GM10266 (cell line): ENCODE data around the gene CDK2.

Experiments
- DNase-seq: peaks from one replicate; pipeline ENCODE4 v3.0.0; 2012; ENCODE audit errors: extremely low spot score
- TF ChIP-seq, protein P1 (sequence below): IDR thresholded peaks from 2 replicates; pipeline ENCODE4 v1.5.1; 2012; ENCODE audit warnings: mild to moderate bottlenecking, low read depth; ENCODE audit not compliant: control insufficient read depth, insufficient read depth; ENCODE audit errors: missing control alignments

Gene CDK2

DNA sequence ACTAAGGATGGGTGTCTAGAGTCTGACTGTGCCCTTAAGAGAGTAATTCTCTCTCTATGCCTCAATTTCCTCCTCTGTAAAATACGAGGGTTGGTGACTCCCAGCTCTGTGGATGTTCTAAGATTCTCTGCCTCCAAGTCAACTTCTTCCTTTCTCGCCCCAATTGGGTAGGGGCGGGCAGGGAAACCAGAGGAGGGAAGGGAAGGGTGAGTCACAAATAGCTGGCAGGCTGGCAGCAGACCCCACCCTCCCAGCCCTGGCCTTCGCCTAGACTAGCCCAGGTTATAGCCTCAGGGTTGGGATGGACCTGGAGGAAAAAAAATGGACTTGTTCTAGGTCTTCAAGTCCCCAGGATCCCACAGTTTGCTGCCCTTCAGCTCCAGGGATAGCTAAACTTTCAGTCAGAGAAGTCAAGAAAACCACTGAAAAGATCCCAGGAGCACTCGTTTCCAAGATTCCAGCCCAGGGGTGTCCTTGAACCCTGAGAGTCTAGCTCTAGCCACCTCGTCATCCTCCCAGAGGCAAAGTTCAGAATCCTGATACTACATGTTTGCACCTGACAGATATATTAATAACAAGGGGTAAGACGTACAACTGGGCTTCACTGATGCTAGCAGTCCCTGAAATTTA is 33.3 kb upstream of the CDK2 start:
- TF ChIP-seq, protein P1, sequence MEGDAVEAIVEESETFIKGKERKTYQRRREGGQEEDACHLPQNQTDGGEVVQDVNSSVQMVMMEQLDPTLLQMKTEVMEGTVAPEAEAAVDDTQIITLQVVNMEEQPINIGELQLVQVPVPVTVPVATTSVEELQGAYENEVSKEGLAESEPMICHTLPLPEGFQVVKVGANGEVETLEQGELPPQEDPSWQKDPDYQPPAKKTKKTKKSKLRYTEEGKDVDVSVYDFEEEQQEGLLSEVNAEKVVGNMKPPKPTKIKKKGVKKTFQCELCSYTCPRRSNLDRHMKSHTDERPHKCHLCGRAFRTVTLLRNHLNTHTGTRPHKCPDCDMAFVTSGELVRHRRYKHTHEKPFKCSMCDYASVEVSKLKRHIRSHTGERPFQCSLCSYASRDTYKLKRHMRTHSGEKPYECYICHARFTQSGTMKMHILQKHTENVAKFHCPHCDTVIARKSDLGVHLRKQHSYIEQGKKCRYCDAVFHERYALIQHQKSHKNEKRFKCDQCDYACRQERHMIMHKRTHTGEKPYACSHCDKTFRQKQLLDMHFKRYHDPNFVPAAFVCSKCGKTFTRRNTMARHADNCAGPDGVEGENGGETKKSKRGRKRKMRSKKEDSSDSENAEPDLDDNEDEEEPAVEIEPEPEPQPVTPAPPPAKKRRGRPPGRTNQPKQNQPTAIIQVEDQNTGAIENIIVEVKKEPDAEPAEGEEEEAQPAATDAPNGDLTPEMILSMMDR, result no peak
- no peak for DNase-seq

DNA sequence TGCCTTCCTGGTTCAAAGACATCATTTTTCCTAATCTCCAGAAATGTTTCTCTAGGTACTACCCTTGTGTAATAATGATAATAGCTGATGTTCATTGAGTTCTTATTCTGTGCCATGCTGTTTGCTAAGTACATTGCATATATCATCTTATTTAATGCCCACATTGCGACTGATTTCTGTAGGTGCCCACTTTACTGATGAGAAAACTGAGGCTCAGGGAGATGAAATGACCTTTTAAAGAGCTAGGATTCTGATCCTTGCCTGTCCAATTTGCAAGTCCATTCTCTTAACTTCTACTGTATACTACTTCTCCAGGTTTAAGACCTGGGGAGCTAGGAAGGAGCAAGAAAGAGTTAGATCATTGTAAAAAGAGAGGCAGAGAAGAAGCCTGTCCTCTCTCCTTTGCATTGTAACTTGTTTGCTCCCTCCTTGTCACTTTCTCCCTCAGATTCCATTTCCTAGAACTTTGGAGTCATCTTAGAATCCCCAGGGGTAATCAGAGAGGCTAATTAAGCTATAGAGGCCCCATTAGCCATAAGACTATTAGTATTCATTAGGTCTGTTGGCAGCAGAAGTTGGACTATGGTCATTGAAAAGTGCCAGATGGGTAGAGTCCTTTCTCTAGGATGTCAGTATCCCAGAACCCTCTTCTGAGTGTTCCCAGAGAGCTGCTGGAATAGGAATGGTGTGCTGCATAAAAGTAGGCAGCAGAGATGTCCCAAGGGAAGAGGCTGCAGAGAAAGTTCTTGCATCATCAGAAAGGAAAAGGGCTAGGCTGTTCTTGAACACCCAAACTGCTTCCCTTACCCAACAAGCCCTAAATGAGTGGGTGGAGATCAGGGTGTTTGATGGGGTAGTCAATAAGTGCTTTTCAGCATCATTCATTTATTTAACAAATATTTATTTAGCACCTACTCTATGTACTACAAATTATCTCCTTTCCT is 32.6 kb upstream of the CDK2 start:
- no peak for DNase-seq
- TF ChIP-seq, protein P1, result no peak

DNA sequence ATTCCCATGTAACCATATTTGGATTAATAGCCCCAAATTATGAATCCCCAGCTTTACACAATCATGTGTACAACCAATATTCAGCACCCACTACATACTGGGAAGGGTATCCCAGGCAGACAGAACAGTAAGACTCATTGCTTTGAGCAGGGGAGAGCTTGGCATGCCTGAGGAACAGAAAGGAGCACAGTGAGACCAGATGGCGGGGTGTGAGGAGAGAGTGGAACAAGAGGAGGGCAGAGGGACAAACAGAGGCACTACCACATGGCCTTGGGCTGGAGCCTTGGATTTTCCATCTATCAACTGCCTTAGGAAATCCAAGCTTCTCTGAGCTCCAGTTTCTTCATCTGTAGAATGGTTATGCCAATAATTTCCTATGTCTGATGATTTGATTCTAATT is 31.9 kb upstream of the CDK2 start:
- DNase-seq, result no peak
- TF ChIP-seq, protein P1, result no peak

DNA sequence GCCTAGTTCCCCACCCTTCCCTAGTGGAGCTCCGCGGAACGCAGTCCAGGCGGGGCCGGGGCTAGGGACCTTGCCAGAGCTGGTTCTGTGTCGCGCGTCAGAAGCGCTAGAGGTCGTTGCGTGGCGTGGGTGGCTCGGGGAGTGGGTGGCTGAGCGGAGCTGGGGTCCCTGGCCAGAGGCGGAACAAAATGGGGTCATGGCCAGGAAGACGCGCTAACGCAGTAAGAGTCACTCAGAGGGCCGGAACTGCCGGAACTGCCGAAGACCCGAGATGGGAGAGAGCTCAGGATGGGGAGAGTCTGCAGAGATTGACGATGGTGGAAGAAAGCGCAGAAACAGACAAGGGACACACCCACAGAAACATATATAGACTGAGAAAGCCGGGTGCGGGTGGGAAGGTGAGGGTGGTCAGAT is 30.9 kb upstream of the CDK2 start:
- DNase-seq, result no peak
- TF ChIP-seq, protein P1, result no peak

DNA sequence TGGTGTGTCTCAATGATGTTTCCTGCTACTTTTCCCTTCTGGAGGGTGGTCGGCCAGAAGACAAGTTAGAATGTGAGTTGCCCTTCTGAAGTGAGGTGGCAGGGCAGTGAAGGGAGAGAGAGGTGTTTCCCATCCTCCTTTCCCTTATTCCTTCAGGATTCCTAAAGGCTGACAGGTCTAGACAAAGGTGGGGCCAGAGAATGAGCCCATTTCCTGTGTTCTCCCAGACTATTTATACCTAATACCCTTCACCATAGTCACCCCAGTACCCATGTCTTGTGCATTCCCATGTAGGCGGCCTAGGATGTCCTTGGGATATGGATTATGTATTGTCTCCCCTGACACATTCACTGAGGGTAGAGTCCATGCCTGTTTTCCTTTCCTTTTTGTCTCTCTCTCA is 28.6 kb upstream of the CDK2 start:
- no peak for DNase-seq

DNA sequence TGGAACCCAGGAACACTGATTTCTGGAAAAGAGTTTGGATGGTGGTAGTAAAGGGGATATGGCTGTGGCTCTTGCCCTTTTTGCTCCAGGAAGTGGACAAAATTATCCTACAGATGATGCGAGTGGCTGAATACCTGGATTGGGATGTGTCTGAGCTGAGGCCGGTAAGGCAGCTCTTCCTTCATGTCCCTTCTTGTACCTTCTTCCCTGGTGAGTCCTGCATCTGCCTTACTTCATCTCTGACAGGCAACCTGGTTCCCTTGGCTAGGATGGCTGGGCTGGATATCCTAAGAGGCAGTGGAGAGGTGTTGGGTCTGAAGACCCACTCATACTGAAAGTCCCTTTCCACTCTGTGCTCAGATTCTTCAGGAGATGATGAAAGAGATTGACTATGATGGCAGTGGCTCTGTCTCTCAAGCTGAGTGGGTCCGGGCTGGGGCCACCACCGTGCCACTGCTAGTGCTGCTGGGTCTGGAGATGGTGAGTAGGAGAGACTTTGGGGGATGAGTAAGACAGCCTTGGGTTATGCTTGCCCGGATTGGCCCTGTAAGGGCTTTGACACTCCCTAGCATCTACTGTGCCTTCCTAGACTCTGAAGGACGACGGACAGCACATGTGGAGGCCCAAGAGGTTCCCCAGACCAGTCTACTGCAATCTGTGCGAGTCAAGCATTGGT is 27.7 kb upstream of the CDK2 start:
- no peak for DNase-seq
- TF ChIP-seq, protein P1, result no peak

More for the DNA sequence above, 28.6 kb upstream of the CDK2 start:
- TF ChIP-seq, protein P1, result no peak
